Fibroblast of upper back skin (primary cell): Measurements from ENCODE around the gene GPX4.

ENCODE experiments used
- DNase-seq: peaks from one replicate; pipeline ENCODE4 v3.0.0-alpha.2; 2013

Gene GPX4

DNA sequence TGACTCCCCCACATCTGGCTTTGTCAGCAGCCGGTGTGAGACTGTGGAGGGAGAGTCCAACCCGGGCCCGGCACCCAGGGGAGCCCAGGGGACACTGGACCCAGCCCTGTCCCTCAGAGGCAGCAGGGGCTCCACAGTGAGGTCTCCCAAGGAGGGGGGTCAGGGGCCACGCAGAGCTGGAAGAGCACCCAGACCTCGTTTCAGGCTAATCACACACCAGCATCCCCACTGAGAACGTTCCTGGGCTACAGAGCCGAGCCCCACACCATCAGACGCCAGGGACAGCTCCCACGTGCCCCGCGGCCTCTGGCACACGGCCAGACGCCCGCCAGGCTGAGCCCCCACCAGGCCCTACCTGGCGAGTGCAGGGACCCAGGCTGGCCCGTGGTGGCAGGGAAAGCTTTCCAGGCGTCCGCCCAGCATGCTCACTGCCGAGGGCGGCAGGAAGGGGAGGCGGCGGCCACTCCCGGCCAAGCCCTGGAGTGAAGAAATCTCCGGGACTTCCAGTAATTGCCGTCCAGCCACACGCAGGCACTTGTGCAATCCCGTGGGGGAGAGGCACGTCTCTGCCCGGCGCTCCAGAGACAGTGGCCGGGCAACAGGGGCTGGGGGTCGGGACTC is 51.0 kb downstream of the GPX4 start:
- DNase-seq = peak; percentile 67

DNA sequence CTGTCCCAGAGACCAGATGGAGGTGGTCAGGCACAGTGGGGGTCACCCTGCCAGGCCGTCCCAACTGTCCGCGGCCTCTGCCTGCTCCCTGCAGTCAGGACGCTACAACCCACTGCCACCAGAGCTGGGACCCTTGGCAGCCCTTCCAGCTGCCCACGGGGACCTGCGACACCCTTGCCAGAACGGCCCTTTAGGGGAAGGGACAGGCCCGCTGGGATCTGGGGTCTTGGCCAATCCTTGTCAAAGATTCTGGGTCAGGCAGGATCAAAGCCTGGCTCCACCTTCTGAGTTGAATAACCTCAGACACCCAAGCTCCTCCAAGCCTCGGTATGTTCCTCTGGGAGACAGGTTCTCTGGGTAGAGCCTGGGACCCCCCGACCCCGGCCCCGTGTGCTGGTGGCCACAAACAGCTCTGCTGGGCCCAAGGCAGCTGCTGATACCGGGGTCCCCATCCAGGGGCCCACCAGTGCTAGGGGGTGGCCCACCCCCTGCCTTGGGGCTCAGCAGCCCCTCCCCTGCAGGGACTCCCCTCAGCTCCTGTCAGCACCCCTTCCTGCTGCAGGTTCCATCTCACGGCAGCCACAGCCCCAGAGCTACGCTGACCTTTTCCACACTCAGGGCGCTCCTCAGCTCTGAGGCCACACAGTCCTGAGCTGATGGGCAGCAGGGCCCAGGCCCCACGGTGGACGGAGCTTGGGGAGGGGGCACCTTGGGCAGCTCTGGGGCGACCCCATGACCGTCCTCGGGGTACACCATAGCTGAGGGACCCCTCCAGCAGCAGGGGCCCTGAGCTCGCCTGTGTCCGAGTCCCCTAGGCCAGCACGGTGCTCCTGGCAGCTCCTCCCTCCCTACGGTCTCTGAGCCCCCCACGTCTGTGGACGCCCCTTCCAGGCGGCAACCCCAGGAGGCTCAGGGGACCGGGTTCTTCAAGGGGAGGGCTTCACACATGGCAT is 51.8 kb downstream of the GPX4 start:
- DNase-seq = no peak
